Measurements from ENCODE around the gene SRSF6.

GRCh38 chr20:43456809-43457639 lies 672 bp upstream of the SRSF6 start:
- TF ChIP-seq POLR2AphosphoS5 (IDR thresholded peaks at IDR 0.05; ENCODE audit: borderline replicate concordance, low read depth, low read length) (no peak), EZH2 (IDR thresholded peaks at IDR 0.05) (no peak), FOXP2 (optimal IDR thresholded peaks at IDR 0.05; ENCODE audit: control extremely low read depth, extremely low read length, insufficient read depth) (no peak)

Measured in SK-N-MC (cell line).